ENCODE measurements around the gene ZFP3. TPM values are rescaled to one million over a fixed set of nuclear protein-coding genes. Genes with fewer than 3 reads are reported as not detected.
"Not testable (repeated sequence)": the region's sequence is repeated elsewhere in the genome, so short reads cannot be mapped to it uniquely, and the experiment has no call there.

Gene ZFP3
- total RNA-seq: 6.3 TPM

- Histone ChIP-seq H3K27ac (ENCODE audit: low read depth, low read length) (peak within 1 kb of the TSS; percentile 95), H3K4me3 (ENCODE audit: low read length in 3 of 3) (peak within 1 kb of the TSS; percentile 93 to 96 (median 96)), H3K36me3 (ENCODE audit: control insufficient read depth in 3 of 3, insufficient read depth in 3 of 3, low read length in 3 of 3) (peaks cover 4 to 9% (median 7%) of the 10 kb centered on the region in 3 donors), H3K27me3 (ENCODE audit: control insufficient read depth in 3 of 3, insufficient read depth in 3 of 3, low read length in 3 of 3) (no peaks in the 10 kb centered on the region), H3K4me1 (ENCODE audit: control insufficient read depth in 3 of 3, insufficient read depth in 3 of 3, low read length in 3 of 3) (peaks cover 14 to 24% (median 22%) of the 10 kb centered on the region in 3 donors), H3K9me3 (ENCODE audit: control insufficient read depth in 3 of 3, low read length in 3 of 3) (no peaks in the 10 kb centered on the region), H3K9ac (ENCODE audit: low read depth in 1 of 3, low read length in 3 of 3) (peak within 1 kb of the TSS; percentile 96 to 97 (median 96))
These were observed at the start of gene ZFP3 for GRCh38 chr17:5078106-5079028. TSS of gene ZFP3 (plus strand) at chr17:5078467. CDS start at chr17:5091505, 13,038 bp downstream.

- H3K36me3 ChIP-seq (ENCODE audit: control insufficient read depth in 3 of 3, insufficient read depth in 3 of 3, low read length in 3 of 3); H3K9me3 ChIP-seq (ENCODE audit: control insufficient read depth in 3 of 3, low read length in 3 of 3): not testable (repeated sequence)
These were observed 48.1 kb upstream of the ZFP3 start for GRCh38 chr17:5030168-5030567.

GRCh38 chr17:5031365-5032082, 46.7 kb upstream of the ZFP3 start:
- Histone ChIP-seq H3K36me3 (ENCODE audit: control insufficient read depth in 3 of 3, insufficient read depth in 3 of 3, low read length in 3 of 3) (no peaks in the 10 kb centered on the region), H3K4me3 (ENCODE audit: low read length in 3 of 3) (peak overlapping the region; percentile 42 to 61 (median 44)), H3K27me3 (ENCODE audit: control insufficient read depth in 3 of 3, insufficient read depth in 3 of 3, low read length in 3 of 3) (peaks cover 8 to 11% (median 9%) of the 10 kb centered on the region in 3 donors), H3K9ac (ENCODE audit: low read depth in 1 of 3, low read length in 3 of 3) (peak overlapping the region in 1 of 3 donors; percentile 17), H3K27ac (ENCODE audit: low read depth, low read length) (no peak overlapping the region), H3K4me1 (ENCODE audit: control insufficient read depth in 3 of 3, insufficient read depth in 3 of 3, low read length in 3 of 3) (peaks cover 0 to 5% (median 3%) of the 10 kb centered on the region in 3 donors), H3K9me3 (ENCODE audit: control insufficient read depth in 3 of 3, low read length in 3 of 3) (no peaks in the 10 kb centered on the region)

More at GRCh38 chr17:5030168-5030567, 48.1 kb upstream of the ZFP3 start:
- H3K9ac ChIP-seq (ENCODE audit: low read depth in 1 of 3, low read length in 3 of 3); H3K27ac ChIP-seq (ENCODE audit: low read depth, low read length); H3K4me1 ChIP-seq (ENCODE audit: control insufficient read depth in 3 of 3, insufficient read depth in 3 of 3, low read length in 3 of 3); H3K4me3 ChIP-seq (ENCODE audit: low read length in 3 of 3); H3K27me3 ChIP-seq (ENCODE audit: control insufficient read depth in 3 of 3, insufficient read depth in 3 of 3, low read length in 3 of 3): not testable (repeated sequence)

DNA sequence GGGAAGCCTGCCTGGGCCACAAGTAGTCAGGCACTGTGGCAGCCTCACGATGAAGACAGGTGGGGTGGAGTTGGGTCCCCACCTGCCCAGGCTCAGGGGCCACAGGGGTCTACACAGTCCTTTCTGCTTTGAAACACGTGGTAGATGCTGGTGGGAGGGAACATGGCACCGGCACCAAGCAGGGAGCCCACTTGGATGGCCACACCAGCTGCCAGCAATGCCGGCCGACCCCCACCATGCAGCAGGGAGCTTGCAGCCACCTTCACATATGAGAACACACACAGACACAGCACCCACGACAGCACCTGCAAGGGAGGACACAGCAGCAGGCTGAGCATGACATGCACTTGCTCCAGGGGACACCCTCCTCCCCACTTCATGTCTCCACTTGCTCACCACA, 45.4 kb upstream of the ZFP3 start:
- H3K27me3 ChIP-seq (ENCODE audit: control insufficient read depth in 3 of 3, insufficient read depth in 3 of 3, low read length in 3 of 3): peaks cover 8 to 11% (median 9%) of the 10 kb centered on the region in 3 donors
- H3K9ac ChIP-seq (ENCODE audit: low read depth in 1 of 3, low read length in 3 of 3): no peak overlapping the region
- H3K4me1 ChIP-seq (ENCODE audit: control insufficient read depth in 3 of 3, insufficient read depth in 3 of 3, low read length in 3 of 3): peaks cover 0 to 5% (median 3%) of the 10 kb centered on the region in 3 donors
- H3K27ac ChIP-seq (ENCODE audit: low read depth, low read length): no peak overlapping the region
- H3K36me3 ChIP-seq (ENCODE audit: control insufficient read depth in 3 of 3, insufficient read depth in 3 of 3, low read length in 3 of 3): no peaks in the 10 kb centered on the region
- no peaks in the 10 kb centered on the region for H3K9me3 ChIP-seq (ENCODE audit: control insufficient read depth in 3 of 3, low read length in 3 of 3)
- H3K4me3 ChIP-seq (ENCODE audit: low read length in 3 of 3): no peak overlapping the region

DNA sequence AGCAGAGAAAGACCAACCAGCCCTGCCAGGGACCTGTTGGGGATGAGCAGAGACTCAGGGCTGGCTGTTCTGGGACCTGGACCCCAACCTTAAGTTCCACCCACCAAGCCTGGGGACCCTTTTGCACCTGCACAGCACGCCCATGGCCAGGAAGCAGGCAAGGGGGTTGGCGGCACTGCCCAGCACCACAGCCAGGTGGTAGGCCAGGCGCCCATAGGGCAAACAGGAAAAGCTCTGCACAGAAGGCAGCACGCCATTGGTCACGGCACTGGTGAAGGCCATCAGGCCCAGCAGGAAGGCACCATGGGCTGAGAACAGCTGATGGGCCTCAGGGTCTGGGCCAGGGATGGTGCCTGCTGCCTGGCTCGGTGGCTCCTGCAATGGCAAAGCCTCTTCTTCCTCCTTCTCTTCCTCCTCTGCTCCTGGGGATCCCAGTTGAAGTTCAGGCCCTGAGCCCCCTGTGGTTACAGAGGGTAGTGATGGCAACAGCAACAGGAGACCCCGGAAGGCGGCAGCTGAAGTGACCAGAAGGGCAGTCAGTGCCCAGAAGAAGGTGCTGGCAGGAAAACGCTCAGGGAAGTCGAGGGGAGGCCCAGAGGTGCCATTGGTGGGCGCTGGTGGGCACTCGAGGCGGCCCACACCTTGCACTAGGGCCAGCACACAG, 44.8 kb upstream of the ZFP3 start:
- Histone ChIP-seq H3K9ac (ENCODE audit: low read depth in 1 of 3, low read length in 3 of 3) (no peak overlapping the region), H3K36me3 (ENCODE audit: control insufficient read depth in 3 of 3, insufficient read depth in 3 of 3, low read length in 3 of 3) (no peaks in the 10 kb centered on the region), H3K4me1 (ENCODE audit: control insufficient read depth in 3 of 3, insufficient read depth in 3 of 3, low read length in 3 of 3) (peaks cover 0 to 5% (median 3%) of the 10 kb centered on the region in 3 donors), H3K27me3 (ENCODE audit: control insufficient read depth in 3 of 3, insufficient read depth in 3 of 3, low read length in 3 of 3) (peaks cover 8 to 11% (median 9%) of the 10 kb centered on the region in 3 donors), H3K27ac (ENCODE audit: low read depth, low read length) (no peak overlapping the region), H3K4me3 (ENCODE audit: low read length in 3 of 3) (no peak overlapping the region), H3K9me3 (ENCODE audit: control insufficient read depth in 3 of 3, low read length in 3 of 3) (no peaks in the 10 kb centered on the region)

DNA sequence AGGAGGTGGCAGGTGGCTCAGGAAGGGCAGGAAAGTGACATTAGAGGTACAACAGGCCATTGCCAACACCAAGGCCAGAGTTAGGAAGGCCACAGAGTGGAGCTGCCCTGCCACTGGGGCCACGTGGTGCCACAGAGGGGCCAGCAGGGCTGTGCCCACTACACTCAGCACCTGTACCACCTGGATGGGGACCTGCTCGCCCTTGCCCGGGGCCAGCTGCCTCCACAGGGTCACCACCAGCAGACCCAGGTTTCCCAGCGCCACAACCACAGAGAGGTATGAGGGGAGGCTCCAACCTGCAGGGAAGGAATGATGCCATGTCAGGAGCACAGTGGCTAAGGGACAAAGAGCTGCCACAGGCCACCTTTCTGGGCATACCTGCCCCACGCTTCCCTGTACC, 44.2 kb upstream of the ZFP3 start:
- Histone ChIP-seq H3K27me3 (ENCODE audit: control insufficient read depth in 3 of 3, insufficient read depth in 3 of 3, low read length in 3 of 3) (peaks cover 8 to 11% (median 9%) of the 10 kb centered on the region in 3 donors), H3K4me1 (ENCODE audit: control insufficient read depth in 3 of 3, insufficient read depth in 3 of 3, low read length in 3 of 3) (peaks cover 0 to 5% (median 3%) of the 10 kb centered on the region in 3 donors), H3K9ac (ENCODE audit: low read depth in 1 of 3, low read length in 3 of 3) (no peak overlapping the region), H3K9me3 (ENCODE audit: control insufficient read depth in 3 of 3, low read length in 3 of 3) (no peaks in the 10 kb centered on the region), H3K4me3 (ENCODE audit: low read length in 3 of 3) (no peak overlapping the region), H3K27ac (ENCODE audit: low read depth, low read length) (no peak overlapping the region), H3K36me3 (ENCODE audit: control insufficient read depth in 3 of 3, insufficient read depth in 3 of 3, low read length in 3 of 3) (no peaks in the 10 kb centered on the region)

DNA sequence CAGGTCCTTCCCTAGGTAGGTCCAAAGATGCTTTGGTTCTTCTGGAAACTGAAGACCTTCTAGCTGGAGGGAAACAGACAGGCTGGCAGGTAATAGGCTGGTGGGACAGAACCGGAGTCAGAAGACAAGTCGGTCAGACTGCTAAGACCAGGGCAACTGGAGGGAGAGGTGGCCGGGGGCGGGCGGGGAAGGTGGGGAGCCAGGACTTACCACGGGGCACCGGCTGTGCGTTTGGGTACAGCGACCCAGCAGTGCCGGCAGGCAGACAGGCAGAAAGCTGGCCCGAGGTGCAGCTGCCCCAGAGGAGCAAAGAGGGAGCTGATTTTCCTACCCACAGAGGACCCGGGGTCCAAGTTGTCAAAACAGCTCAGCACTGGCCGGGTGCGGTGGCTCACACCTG, 43.6 kb upstream of the ZFP3 start:
- H3K27ac ChIP-seq (ENCODE audit: low read depth, low read length): no peak overlapping the region

DNA sequence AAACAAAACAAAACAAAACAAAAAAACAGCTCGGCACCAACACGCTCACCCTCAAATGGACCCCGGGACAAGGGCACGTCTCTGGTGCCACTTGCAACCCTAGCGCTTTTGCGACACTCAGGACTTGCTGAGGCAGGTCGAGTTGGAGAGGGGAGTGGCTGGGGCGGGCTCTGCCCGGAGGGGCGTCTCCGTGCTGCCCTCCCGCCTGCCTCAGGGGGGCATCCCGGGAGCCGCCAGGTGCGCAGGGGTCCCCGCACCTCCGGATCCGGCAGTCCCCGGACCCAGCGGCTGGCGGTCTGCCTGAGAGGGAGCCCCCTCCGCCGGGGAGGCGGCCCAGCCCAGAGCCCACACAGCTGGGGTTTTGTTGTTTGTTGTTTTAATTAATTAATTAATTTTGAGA, 43.0 kb upstream of the ZFP3 start, which contains the start of gene SLC52A1:
TSS of gene SLC52A1 (minus strand) at position 112 of the 400 bp plus-strand sequence. CDS start 820 bp downstream, outside the sequence.
- Histone ChIP-seq H3K4me1 (ENCODE audit: control insufficient read depth in 3 of 3, insufficient read depth in 3 of 3, low read length in 3 of 3) (peaks cover 0 to 5% (median 3%) of the 10 kb centered on the region in 3 donors), H3K27ac (ENCODE audit: low read depth, low read length) (no peak within 1 kb of the TSS), H3K27me3 (ENCODE audit: control insufficient read depth in 3 of 3, insufficient read depth in 3 of 3, low read length in 3 of 3) (peaks cover 8 to 11% (median 9%) of the 10 kb centered on the region in 3 donors), H3K9me3 (ENCODE audit: control insufficient read depth in 3 of 3, low read length in 3 of 3) (no peaks in the 10 kb centered on the region), H3K9ac (ENCODE audit: low read depth in 1 of 3, low read length in 3 of 3) (no peak within 1 kb of the TSS), H3K4me3 (ENCODE audit: low read length in 3 of 3) (no peak within 1 kb of the TSS), H3K36me3 (ENCODE audit: control insufficient read depth in 3 of 3, insufficient read depth in 3 of 3, low read length in 3 of 3) (no peaks in the 10 kb centered on the region)

More for the DNA sequence above, 43.6 kb upstream of the ZFP3 start:
- Histone ChIP-seq H3K36me3 (ENCODE audit: control insufficient read depth in 3 of 3, insufficient read depth in 3 of 3, low read length in 3 of 3) (no peaks in the 10 kb centered on the region), H3K4me3 (ENCODE audit: low read length in 3 of 3) (no peak overlapping the region), H3K27me3 (ENCODE audit: control insufficient read depth in 3 of 3, insufficient read depth in 3 of 3, low read length in 3 of 3) (peaks cover 8 to 11% (median 9%) of the 10 kb centered on the region in 3 donors), H3K4me1 (ENCODE audit: control insufficient read depth in 3 of 3, insufficient read depth in 3 of 3, low read length in 3 of 3) (peaks cover 0 to 5% (median 3%) of the 10 kb centered on the region in 3 donors), H3K9ac (ENCODE audit: low read depth in 1 of 3, low read length in 3 of 3) (no peak overlapping the region), H3K9me3 (ENCODE audit: control insufficient read depth in 3 of 3, low read length in 3 of 3) (no peaks in the 10 kb centered on the region)

DNA sequence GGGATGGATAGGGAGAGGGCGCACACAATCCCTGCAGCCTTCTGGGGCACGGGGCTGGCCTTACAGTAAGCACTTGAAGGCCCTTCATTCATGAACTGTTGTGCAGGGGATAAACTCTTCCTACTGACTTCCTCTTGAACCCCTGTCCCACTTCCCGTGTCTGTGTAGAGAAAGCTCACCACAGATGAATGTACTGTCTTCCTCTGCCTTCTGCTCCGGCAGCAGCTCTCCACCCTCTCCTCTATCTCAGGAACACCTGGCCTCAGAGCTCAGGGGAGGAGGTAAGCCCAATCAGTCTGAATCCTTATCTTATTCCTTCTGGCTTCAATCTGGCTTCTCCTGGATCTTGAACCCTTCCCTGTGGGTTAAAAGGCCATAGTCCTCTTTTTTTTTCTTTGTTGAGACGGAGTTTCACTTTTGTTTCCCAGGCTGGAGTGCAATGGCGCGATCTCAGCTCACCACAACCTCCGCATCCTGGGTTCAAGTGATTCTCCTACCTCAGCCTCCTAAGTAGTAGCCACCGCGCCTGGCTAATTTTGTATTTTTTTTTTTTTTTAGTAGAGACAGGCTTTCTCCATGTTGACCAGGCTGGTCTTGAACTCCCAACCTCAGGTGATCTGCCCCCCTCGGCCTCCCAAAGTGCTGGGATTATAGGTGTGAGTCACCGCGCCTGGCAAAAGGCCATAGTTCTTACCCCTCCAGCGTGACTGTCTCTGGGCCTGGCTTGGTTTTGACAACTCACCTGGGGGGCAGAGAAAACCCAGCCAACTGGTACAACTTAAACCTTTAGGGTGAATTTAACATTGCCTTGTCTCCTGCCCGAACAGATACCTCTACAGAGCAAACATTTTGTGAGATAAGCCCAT, 35.9 kb upstream of the ZFP3 start:
- no peak overlapping the region for H3K27ac ChIP-seq (ENCODE audit: low read depth, low read length)
- H3K4me1 ChIP-seq (ENCODE audit: control insufficient read depth in 3 of 3, insufficient read depth in 3 of 3, low read length in 3 of 3): no peaks in the 10 kb centered on the region
- H3K9ac ChIP-seq (ENCODE audit: low read depth in 1 of 3, low read length in 3 of 3): no peak overlapping the region
- no peaks in the 10 kb centered on the region for H3K27me3 ChIP-seq (ENCODE audit: control insufficient read depth in 3 of 3, insufficient read depth in 3 of 3, low read length in 3 of 3)
- H3K36me3 ChIP-seq (ENCODE audit: control insufficient read depth in 3 of 3, insufficient read depth in 3 of 3, low read length in 3 of 3): no peaks in the 10 kb centered on the region
- H3K9me3 ChIP-seq (ENCODE audit: control insufficient read depth in 3 of 3, low read length in 3 of 3): no peaks in the 10 kb centered on the region
- no peak overlapping the region for H3K4me3 ChIP-seq (ENCODE audit: low read length in 3 of 3)

All from skeletal muscle tissue (tissue), 4 donors.